GM23248 (cell line): ENCODE data around the gene OTOP1.
"Not testable (repeated sequence)": the region's sequence is repeated elsewhere in the genome, so short reads cannot be mapped to it uniquely, and the experiment has no call there.

ENCODE experiments used
- EZH2 ChIP-seq: fragments of 200-600 bp; sonication (generic); IDR thresholded peaks from 2 replicates; pipeline ENCODE4 v1.6.1; 2018; ENCODE audit warnings: antibody characterized with exemption, mild to moderate bottlenecking; ENCODE audit not compliant: insufficient read depth, poor library complexity, severe bottlenecking
- EZH2phosphoT487 ChIP-seq: fragments of 200-600 bp; sonication (generic); IDR thresholded peaks from 2 replicates; pipeline ENCODE4 v1.6.1; 2018; ENCODE audit warnings: antibody characterized with exemption, moderate library complexity, mild to moderate bottlenecking, low read depth; ENCODE audit not compliant: insufficient read depth

- not testable (repeated sequence) for TF ChIP-seq EZH2, EZH2phosphoT487
Measured at GRCh38 chr4:4160956-4161665, 65.6 kb downstream of the OTOP1 start.
